ENCODE data around the gene ZNF334. TPM values are rescaled to one million over a fixed set of nuclear protein-coding genes. Genes with fewer than 3 reads are reported as not detected.
A peak's percentile ranks its signal among the peaks of the same experiment; 100 is the strongest.

ZNF334 gene
- total RNA-seq, 1 experiment from 2014 or later: 19.5 TPM

DNA sequence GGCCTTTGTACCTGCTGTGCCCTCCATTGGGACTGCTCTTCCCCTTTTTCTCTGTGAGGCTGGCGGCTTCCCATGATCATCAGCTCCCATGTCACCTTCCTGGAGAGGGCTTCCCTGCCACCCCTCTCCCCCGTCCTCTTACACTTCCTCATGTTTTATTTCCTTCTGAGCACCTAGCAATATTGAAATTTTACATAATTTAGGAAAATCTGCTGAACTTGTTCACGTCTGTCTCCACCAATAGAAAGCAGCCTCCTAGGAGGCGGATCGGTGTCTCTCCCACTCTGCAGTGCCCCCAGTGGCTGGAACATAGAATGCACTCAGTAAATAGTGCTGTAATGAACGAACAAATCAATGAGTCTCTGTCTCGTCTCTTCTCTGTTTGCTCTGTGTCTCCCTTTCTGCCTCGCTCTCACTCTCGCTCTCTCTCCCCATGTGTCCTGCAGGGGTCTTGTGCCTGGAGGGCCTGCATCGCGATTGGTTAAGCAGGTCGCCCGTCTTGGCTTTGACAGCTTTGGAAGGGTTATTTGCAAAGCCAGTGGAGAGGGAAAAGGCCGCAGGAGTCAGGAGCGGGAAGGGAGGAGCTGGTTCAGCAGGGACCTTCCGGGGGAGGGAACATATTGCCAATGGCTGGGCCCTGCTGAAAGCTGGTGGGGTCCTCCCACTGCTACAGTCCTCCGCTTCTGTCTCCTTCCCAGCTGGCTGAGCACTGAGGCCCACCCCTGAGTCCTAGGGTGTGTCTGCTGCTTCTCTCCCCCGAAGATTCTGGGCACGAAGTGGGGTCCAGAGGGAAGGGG lies 49.2 kb upstream of the ZNF334 start:
- H4K20me1 ChIP-seq (ENCODE audit: control insufficient read depth, insufficient read depth, insufficient read length): no peaks in the 10 kb centered on the region
- no peak overlapping the region for H2BK5ac ChIP-seq (ENCODE audit: insufficient read length, low read length)
- H2BK12ac ChIP-seq (ENCODE audit: insufficient read length, low read depth, low read length): no peak overlapping the region
- no peak overlapping the region; the same call in 1 of the 2 replicates for H3K4ac ChIP-seq (ENCODE audit: low read depth, low read length)
- no peak overlapping the region for H4K91ac ChIP-seq (ENCODE audit: insufficient read length, low read depth, low read length)
- H2BK15ac ChIP-seq (ENCODE audit: low read depth, low read length): no peak overlapping the region
- peak overlapping the region; percentile 27; the same call in 1 of the 2 replicates for H3K14ac ChIP-seq (ENCODE audit: insufficient read depth, low read length)
- H3K18ac ChIP-seq (ENCODE audit: insufficient read length, low read depth, low read length): peak overlapping the region; percentile 74
- H3K27me3 ChIP-seq (ENCODE audit: insufficient read depth, low read length): no peaks in the 10 kb centered on the region
- H3K9ac ChIP-seq (ENCODE audit: extremely low read depth, insufficient read length, low read length): no peak overlapping the region
- Mint-ChIP-seq H3K27me3 (ENCODE audit: low read depth) (no peaks in the 10 kb centered on the region), H3K36me3 (ENCODE audit: insufficient read depth in 1 of 3, low read depth in 3 of 3) (no peaks in the 10 kb centered on the region), H3K9me3 (no peaks in the 10 kb centered on the region), H3K4me1 (peaks cover 29 to 39% of the 10 kb centered on the region in 2 experiments), H3K27ac (no peak overlapping the region), H3K4me3 (no peak overlapping the region)
- no peaks in the 10 kb centered on the region for H3K79me2 ChIP-seq (ENCODE audit: insufficient read depth, low read length)
- no peaks in the 10 kb centered on the region for H3K9me3 ChIP-seq (ENCODE audit: control insufficient read depth, low read depth, low read length)
- no peak overlapping the region for H3K23ac ChIP-seq (ENCODE audit: insufficient read length, low read depth, low read length)
- no CpG with 5 or more reads among the region's 19 CpGs for WGBS (ENCODE audit: extremely low coverage, insufficient read length, low lambda C conversion rate)
- no peaks in the 10 kb centered on the region for H3K79me1 ChIP-seq (ENCODE audit: insufficient read depth, low read depth, low read length, poor library complexity, severe bottlenecking)
- H4K8ac ChIP-seq (replicated peaks; ENCODE audit: insufficient read length, low read depth, low read length): no peak overlapping the region
- peak overlapping the region; percentile 80 for H2AFZ ChIP-seq (ENCODE audit: low read length)
- no peak overlapping the region for H2BK120ac ChIP-seq (ENCODE audit: low read depth, low read length, poor library complexity, severe bottlenecking)
- DNase-seq: peak; percentile 86
- H2AK5ac ChIP-seq (ENCODE audit: insufficient read length, low read length): no peak overlapping the region
- TF ChIP-seq, protein P1, sequence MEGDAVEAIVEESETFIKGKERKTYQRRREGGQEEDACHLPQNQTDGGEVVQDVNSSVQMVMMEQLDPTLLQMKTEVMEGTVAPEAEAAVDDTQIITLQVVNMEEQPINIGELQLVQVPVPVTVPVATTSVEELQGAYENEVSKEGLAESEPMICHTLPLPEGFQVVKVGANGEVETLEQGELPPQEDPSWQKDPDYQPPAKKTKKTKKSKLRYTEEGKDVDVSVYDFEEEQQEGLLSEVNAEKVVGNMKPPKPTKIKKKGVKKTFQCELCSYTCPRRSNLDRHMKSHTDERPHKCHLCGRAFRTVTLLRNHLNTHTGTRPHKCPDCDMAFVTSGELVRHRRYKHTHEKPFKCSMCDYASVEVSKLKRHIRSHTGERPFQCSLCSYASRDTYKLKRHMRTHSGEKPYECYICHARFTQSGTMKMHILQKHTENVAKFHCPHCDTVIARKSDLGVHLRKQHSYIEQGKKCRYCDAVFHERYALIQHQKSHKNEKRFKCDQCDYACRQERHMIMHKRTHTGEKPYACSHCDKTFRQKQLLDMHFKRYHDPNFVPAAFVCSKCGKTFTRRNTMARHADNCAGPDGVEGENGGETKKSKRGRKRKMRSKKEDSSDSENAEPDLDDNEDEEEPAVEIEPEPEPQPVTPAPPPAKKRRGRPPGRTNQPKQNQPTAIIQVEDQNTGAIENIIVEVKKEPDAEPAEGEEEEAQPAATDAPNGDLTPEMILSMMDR (conservative IDR thresholded peaks at IDR 0.05): peak; percentile 88
- H3K56ac ChIP-seq (ENCODE audit: insufficient read length, low read depth, low read length): no peak overlapping the region
- peak overlapping the region; percentile 11 for H4K5ac ChIP-seq (ENCODE audit: insufficient read length, low read depth, low read length)
- no peak overlapping the region for H2BK20ac ChIP-seq (ENCODE audit: low read depth, low read length, poor library complexity, severe bottlenecking)
- no peak overlapping the region for H3K27ac ChIP-seq (ENCODE audit: insufficient read length, low read depth, low read length)
- H3K23me2 ChIP-seq (ENCODE audit: insufficient read length, low read depth, low read length, poor library complexity, severe bottlenecking): peaks cover 5% of the 10 kb centered on the region
- no peak overlapping the region for H3T11ph ChIP-seq (ENCODE audit: low read length)
- H3K4me1 ChIP-seq (ENCODE audit: insufficient read depth, low read length): peaks cover 1% of the 10 kb centered on the region; the same call in 1 of the 2 replicates
- peak overlapping the region; percentile 42 for H3K4me2 ChIP-seq (ENCODE audit: insufficient read depth, insufficient read length, low read length)

All from H9 (cell line).